H9 (cell line): ENCODE results near the gene ADCY5. TPM values are rescaled to one million over a fixed set of nuclear protein-coding genes. Genes with fewer than 3 reads are reported as not detected.
A peak's percentile ranks its signal among the peaks of the same experiment; 100 is the strongest.

ENCODE experiments used
- DNase-seq: peaks from one replicate; pipeline ENCODE4 v3.0.0-alpha.2; 2017
- H2AFZ ChIP-seq: one replicate; pipeline ENCODE4 v1.6.1; 2013; ENCODE audit warnings: mild to moderate bottlenecking, low read length, control low read depth, moderate library complexity
- H2AK5ac ChIP-seq: 2 replicates; pipeline ENCODE4 v1.6.1; 2013; ENCODE audit warnings: low read length, control low read depth, mixed read lengths; ENCODE audit not compliant: insufficient read length
- H2BK120ac ChIP-seq: one replicate; pipeline ENCODE4 v1.6.1; 2013; ENCODE audit warnings: low read depth, mild to moderate bottlenecking, low read length, control low read depth, inconsistent platforms; ENCODE audit not compliant: poor library complexity, severe bottlenecking
- H2BK12ac ChIP-seq: 2 replicates; pipeline ENCODE4 v1.6.1; 2013; ENCODE audit warnings: low read length, control low read depth, mixed read lengths, low read depth; ENCODE audit not compliant: insufficient read length
- H2BK15ac ChIP-seq: 2 replicates; pipeline ENCODE4 v1.6.1; 2013; ENCODE audit warnings: low read depth, low read length, control low read depth
- H2BK20ac ChIP-seq: one replicate; pipeline ENCODE4 v1.6.1; 2013; ENCODE audit warnings: low read depth, mild to moderate bottlenecking, low read length, control low read depth, inconsistent platforms; ENCODE audit not compliant: poor library complexity, severe bottlenecking
- H2BK5ac ChIP-seq: 2 replicates; pipeline ENCODE4 v1.6.1; 2013; ENCODE audit warnings: low read length, control low read depth, mixed read lengths; ENCODE audit not compliant: insufficient read length
- H3K14ac ChIP-seq: 2 replicates; pipeline ENCODE4 v1.6.1; 2013; ENCODE audit warnings: low read length, control low read depth; ENCODE audit not compliant: insufficient read depth
- H3K18ac ChIP-seq: 2 replicates; pipeline ENCODE4 v1.6.1; 2013; ENCODE audit warnings: low read depth, mild to moderate bottlenecking, mixed read lengths, low read length, control low read depth; ENCODE audit not compliant: insufficient read length
- H3K23ac ChIP-seq: 2 replicates; pipeline ENCODE4 v1.6.1; 2013; ENCODE audit warnings: low read length, control low read depth, mixed read lengths, low read depth; ENCODE audit not compliant: insufficient read length
- H3K23me2 ChIP-seq: 2 replicates; pipeline ENCODE4 v1.6.1; 2013; ENCODE audit warnings: low read depth, mild to moderate bottlenecking, mixed read lengths, low read length, control low read depth; ENCODE audit not compliant: insufficient read length, poor library complexity, severe bottlenecking
- H3K27ac ChIP-seq: 2 replicates; pipeline ENCODE4 v1.5.1; 2013; ENCODE audit warnings: low read length, control low read depth, mixed read lengths, low read depth; ENCODE audit not compliant: insufficient read length
- H3K27me3 ChIP-seq: 2 replicates; pipeline ENCODE4 v1.6.1; 2013; ENCODE audit warnings: low read length, control low read depth, inconsistent platforms; ENCODE audit not compliant: insufficient read depth
- H3K4ac ChIP-seq: 2 replicates; pipeline ENCODE4 v1.6.1; 2013; ENCODE audit warnings: low read depth, mild to moderate bottlenecking, control low read depth, inconsistent platforms, low read length, moderate library complexity
- H3K4me1 ChIP-seq: 2 replicates; pipeline ENCODE4 v1.6.1; 2013; ENCODE audit warnings: low read length, control low read depth, inconsistent platforms; ENCODE audit not compliant: insufficient read depth
- H3K4me2 ChIP-seq: 2 replicates; pipeline ENCODE4 v1.6.1; 2013; ENCODE audit warnings: low read length, control low read depth, mixed read lengths; ENCODE audit not compliant: insufficient read length, insufficient read depth
- H3K56ac ChIP-seq: 2 replicates; pipeline ENCODE4 v1.6.1; 2013; ENCODE audit warnings: low read depth, mild to moderate bottlenecking, mixed read lengths, low read length, control low read depth; ENCODE audit not compliant: insufficient read length
- H3K79me1 ChIP-seq: 2 replicates; pipeline ENCODE4 v1.6.1; 2013; ENCODE audit warnings: low read depth, mild to moderate bottlenecking, moderate library complexity, low read length, control low read depth, inconsistent platforms; ENCODE audit not compliant: insufficient read depth, poor library complexity, severe bottlenecking
- H3K79me2 ChIP-seq: 2 replicates; pipeline ENCODE4 v1.6.1; 2013; ENCODE audit warnings: low read length, control low read depth, inconsistent platforms; ENCODE audit not compliant: insufficient read depth
- H3K9ac ChIP-seq: 2 replicates; pipeline ENCODE4 v1.6.1; 2013; ENCODE audit warnings: low read length, control low read depth, mixed read lengths; ENCODE audit not compliant: insufficient read length; ENCODE audit errors: extremely low read depth
- H3K9me3 ChIP-seq: one replicate; pipeline ENCODE4 v1.6.1; 2013; ENCODE audit warnings: low read depth, low read length, inconsistent platforms; ENCODE audit not compliant: control insufficient read depth
- H3T11ph ChIP-seq: one replicate; pipeline ENCODE4 v1.6.1; 2013; ENCODE audit warnings: mild to moderate bottlenecking, low read length, control low read depth, inconsistent platforms
- H4K20me1 ChIP-seq: one replicate; pipeline ENCODE4 v1.6.1; 2013; ENCODE audit not compliant: control insufficient read depth, insufficient read length, insufficient read depth
- H4K5ac ChIP-seq: 2 replicates; pipeline ENCODE4 v1.6.1; 2013; ENCODE audit warnings: low read depth, mild to moderate bottlenecking, mixed read lengths, low read length, control low read depth; ENCODE audit not compliant: insufficient read length
- H4K8ac ChIP-seq: replicated peaks from 2 replicates; pipeline ENCODE4 v1.6.1; 2013; ENCODE audit warnings: low read length, control low read depth, mixed read lengths, low read depth; ENCODE audit not compliant: insufficient read length
- H4K91ac ChIP-seq: 2 replicates; pipeline ENCODE4 v1.6.1; 2013; ENCODE audit warnings: low read depth, mild to moderate bottlenecking, moderate library complexity, mixed read lengths, low read length, control low read depth; ENCODE audit not compliant: insufficient read length
- H3K27ac Mint-ChIP-seq, 3 experiments: 2 replicates in 2 of 3; 3 replicates in 1 of 3; pipeline ENCODE4 v1.8.0; 2020 to 2021; ENCODE audit warnings: mixed read lengths in 3 of 3, mild to moderate bottlenecking in 1 of 3, moderate library complexity in 1 of 3
- H3K27me3 Mint-ChIP-seq: 2 replicates; pipeline ENCODE4 v1.8.0; 2021; ENCODE audit warnings: low read depth, mild to moderate bottlenecking, moderate library complexity, mixed read lengths
- H3K36me3 Mint-ChIP-seq, 3 experiments: 2 replicates in 2 of 3; 3 replicates in 1 of 3; pipeline ENCODE4 v1.8.0; 2020 to 2021; ENCODE audit warnings: low read depth in 3 of 3, mixed read lengths in 3 of 3; ENCODE audit not compliant: insufficient read depth in 1 of 3
- H3K4me1 Mint-ChIP-seq, 2 experiments: 2 replicates each; pipeline ENCODE4 v1.8.0; 2020; ENCODE audit warnings: mixed read lengths in 2 of 2
- H3K4me3 Mint-ChIP-seq, 2 experiments: 2 replicates in 1 of 2; 3 replicates in 1 of 2; pipeline ENCODE4 v1.8.0; 2020 to 2021; ENCODE audit warnings: mild to moderate bottlenecking in 2 of 2, mixed read lengths in 2 of 2, moderate library complexity in 1 of 2
- H3K9me3 Mint-ChIP-seq, 2 experiments: 2 replicates in 1 of 2; 3 replicates in 1 of 2; pipeline ENCODE4 v1.8.0; 2020; ENCODE audit warnings: mild to moderate bottlenecking in 2 of 2, mixed read lengths in 2 of 2, moderate library complexity in 1 of 2
- WGBS: extraction: QIAGEN DNeasy Blood & Tissue Kit; methylation state at CpG from one replicate; pipeline ENCODE4 v1.1.7; 2013; ENCODE audit warnings: missing lambda C conversion rate, low lambda C conversion rate, mixed read lengths; ENCODE audit not compliant: insufficient read length; ENCODE audit errors: extremely low coverage; 5-methylcytosine and 5-hydroxymethylcytosine counted together
- total RNA-seq: library from RNA; stranded (reverse); gene quantifications from 2 replicates; pipeline ENCODE4 v1.2.1, GENCODE V29; 2021
- TF ChIP-seq, protein P1 (sequence below): fragments of 200-600 bp; sonication (generic); conservative IDR thresholded peaks from 3 replicates; pipeline ENCODE4 v1.8.0; 2021; ENCODE audit warnings: antibody characterized with exemption, mild to moderate bottlenecking

Gene ADCY5
- total RNA-seq, 1 experiment from 2014 or later, result 5.0 TPM

DNA sequence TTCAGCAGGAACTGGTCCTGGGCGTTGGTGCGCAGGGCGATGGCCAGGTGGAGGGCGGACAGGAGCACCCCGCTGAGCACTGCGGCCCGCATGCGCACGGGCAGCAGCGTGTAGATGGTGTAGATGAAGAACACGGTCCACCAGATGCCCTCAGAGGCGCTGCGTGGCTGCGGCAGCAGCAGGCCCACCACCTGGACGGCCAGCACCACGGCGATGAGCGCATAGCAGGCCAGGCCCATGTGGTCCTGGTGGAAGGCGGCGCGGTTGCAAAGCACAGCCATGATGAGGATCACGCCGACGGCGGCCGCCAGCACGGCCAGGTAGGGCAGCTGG, 1.5 kb downstream of the ADCY5 start:
- Histone ChIP-seq H3T11ph (no peak overlapping the region), H3K23ac (no peak overlapping the region), H3K4me1 (no peaks in the 10 kb centered on the region), H3K14ac (no peak overlapping the region; the same call in 1 of the 2 replicates), H3K56ac (no peak overlapping the region), H3K9ac (no peak overlapping the region), H3K4me2 (no peak overlapping the region), H3K27ac (no peak overlapping the region), H4K5ac (no peak overlapping the region), H2AFZ (no peak overlapping the region), H4K20me1 (no peaks in the 10 kb centered on the region), H4K8ac (no peak overlapping the region), H2BK12ac (no peak overlapping the region), H2BK5ac (no peak overlapping the region), H2BK120ac (no peak overlapping the region), H3K18ac (no peak overlapping the region), H3K79me1 (no peaks in the 10 kb centered on the region), H3K4ac (no peak overlapping the region), H3K79me2 (no peaks in the 10 kb centered on the region), H4K91ac (no peak overlapping the region), H3K9me3 (no peaks in the 10 kb centered on the region), H2BK20ac (no peak overlapping the region), H3K23me2 (peaks cover 9% of the 10 kb centered on the region), H2BK15ac (no peak overlapping the region), H2AK5ac (no peak overlapping the region), H3K27me3 (peaks cover 9% of the 10 kb centered on the region; the same call in 1 of the 2 replicates)
- peaks cover 74% of the 10 kb centered on the region for H3K27me3 Mint-ChIP-seq
- H3K27ac Mint-ChIP-seq, result no peak overlapping the region
- H3K4me1 Mint-ChIP-seq, result peaks cover 11 to 20% of the 10 kb centered on the region in 2 experiments
- peak overlapping the region in 1 of 2 experiments; percentile 57; a peak in 3 of 5 replicates for H3K4me3 Mint-ChIP-seq
- TF ChIP-seq, protein P1, sequence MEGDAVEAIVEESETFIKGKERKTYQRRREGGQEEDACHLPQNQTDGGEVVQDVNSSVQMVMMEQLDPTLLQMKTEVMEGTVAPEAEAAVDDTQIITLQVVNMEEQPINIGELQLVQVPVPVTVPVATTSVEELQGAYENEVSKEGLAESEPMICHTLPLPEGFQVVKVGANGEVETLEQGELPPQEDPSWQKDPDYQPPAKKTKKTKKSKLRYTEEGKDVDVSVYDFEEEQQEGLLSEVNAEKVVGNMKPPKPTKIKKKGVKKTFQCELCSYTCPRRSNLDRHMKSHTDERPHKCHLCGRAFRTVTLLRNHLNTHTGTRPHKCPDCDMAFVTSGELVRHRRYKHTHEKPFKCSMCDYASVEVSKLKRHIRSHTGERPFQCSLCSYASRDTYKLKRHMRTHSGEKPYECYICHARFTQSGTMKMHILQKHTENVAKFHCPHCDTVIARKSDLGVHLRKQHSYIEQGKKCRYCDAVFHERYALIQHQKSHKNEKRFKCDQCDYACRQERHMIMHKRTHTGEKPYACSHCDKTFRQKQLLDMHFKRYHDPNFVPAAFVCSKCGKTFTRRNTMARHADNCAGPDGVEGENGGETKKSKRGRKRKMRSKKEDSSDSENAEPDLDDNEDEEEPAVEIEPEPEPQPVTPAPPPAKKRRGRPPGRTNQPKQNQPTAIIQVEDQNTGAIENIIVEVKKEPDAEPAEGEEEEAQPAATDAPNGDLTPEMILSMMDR, result no peak
- peak; percentile 42 for DNase-seq
- no CpG with 5 or more reads among the region's 27 CpGs for WGBS
- no peaks in the 10 kb centered on the region; a peak in 1 of 7 replicates for H3K36me3 Mint-ChIP-seq
- H3K9me3 Mint-ChIP-seq, result 0 out of 5 replicates have a peak, but pooled peaks cover 0 to 2% of the 10 kb centered on the region in 2 experiments
